Hematopoietic multipotent progenitor cell treated with erythropoietin and hydrocortisone succinate and interleukin-3 and kit ligand, for 17 days (in vitro differentiated cells): Measurements from ENCODE around the gene SZT2.
A peak's percentile ranks its signal among the peaks of the same experiment; 100 is the strongest.
"Not testable (repeated sequence)": the region's sequence is repeated elsewhere in the genome, so short reads cannot be mapped to it uniquely, and the experiment has no call there.

Experiments used
- DNase-seq: peaks from one replicate; pipeline ENCODE4 v3.0.0-alpha.2; 2015; ENCODE audit warnings: low spot score

Gene SZT2

GRCh38 chr1:43363283-43363934 is 26.3 kb upstream of the SZT2 start:
- DNase-seq: no peak

- DNase-seq: no peak
These were observed 25.7 kb upstream of the SZT2 start for GRCh38 chr1:43363935-43364525.

- no peak for DNase-seq
These were observed 24.0 kb upstream of the SZT2 start for GRCh38 chr1:43365678-43366077.

- peak; percentile 56 for DNase-seq
These were observed 23.5 kb upstream of the SZT2 start for GRCh38 chr1:43366179-43366578.

- no peak for DNase-seq
These were observed 23.1 kb upstream of the SZT2 start for GRCh38 chr1:43366601-43367025.

GRCh38 chr1:43367026-43367903 is 22.4 kb upstream of the SZT2 start:
- DNase-seq: peak; percentile 80

GRCh38 chr1:43367904-43368645 is 21.6 kb upstream of the SZT2 start, which contains the start of gene ELOVL1:
Gene ELOVL1, minus strand, starts transcription at chr1:43368011. Its CDS starts 2,402 bp downstream, at chr1:43365609.
- peak; percentile 76 for DNase-seq

- no peak for DNase-seq
These were observed 21.1 kb upstream of the SZT2 start for GRCh38 chr1:43368646-43369020.

- not testable (repeated sequence) for DNase-seq
These were observed 19.9 kb upstream of the SZT2 start for GRCh38 chr1:43369779-43370178.

- no peak for DNase-seq
These were observed 19.1 kb upstream of the SZT2 start for GRCh38 chr1:43370564-43370963.

GRCh38 chr1:43372172-43372571 is 17.5 kb upstream of the SZT2 start:
- DNase-seq: no peak

- DNase-seq: no peak
These were observed 16.4 kb upstream of the SZT2 start for GRCh38 chr1:43373066-43373940.

- no peak for DNase-seq
These were observed 12.9 kb upstream of the SZT2 start for GRCh38 chr1:43376723-43377235.

GRCh38 chr1:43377831-43378230 is 11.9 kb upstream of the SZT2 start:
- no peak for DNase-seq

GRCh38 chr1:43379476-43379875 is 10.2 kb upstream of the SZT2 start:
- DNase-seq: no peak

GRCh38 chr1:43381612-43382011 is 8.1 kb upstream of the SZT2 start:
- no peak for DNase-seq

- DNase-seq: no peak
These were observed 7.5 kb upstream of the SZT2 start for GRCh38 chr1:43382027-43382779.

- peak; percentile 47 for DNase-seq
These were observed 6.2 kb upstream of the SZT2 start for GRCh38 chr1:43383449-43383848.

GRCh38 chr1:43386676-43387075 is 3.0 kb upstream of the SZT2 start:
- DNase-seq: no peak

- no peak for DNase-seq
These were observed 1.6 kb upstream of the SZT2 start for GRCh38 chr1:43387976-43388599.
